Lung (tissue), 12 donors: ENCODE data around the gene UBE2I. TPM values are rescaled to one million over a fixed set of nuclear protein-coding genes. Genes with fewer than 3 reads are reported as not detected.

Experiments used
- ATAC-seq: fragments of 200-7000 bp; cut with Tn5 transposase; one replicate; pipeline ENCODE4 v1.9.1; 2020; ENCODE audit warnings: moderate number of reproducible peaks; ENCODE audit not compliant: insufficient read depth, low FRiP score
- DNase-seq, 3 donors: peaks; one replicate each; pipeline ENCODE4 v3.0.0-alpha.2; 2013 to 2017
- H3K27ac ChIP-seq, 2 donors: one replicate each; pipeline ENCODE4 v1.5.1; 2013; ENCODE audit warnings: mild to moderate bottlenecking in 2 of 2, moderate library complexity in 2 of 2, control low read depth in 1 of 2, inconsistent platforms in 1 of 2, low read depth in 1 of 2, low read length in 1 of 2
- H3K27me3 ChIP-seq, 3 donors: one replicate each; pipeline ENCODE4 v1.5.1; 2013; ENCODE audit warnings: low read length in 2 of 3; ENCODE audit not compliant: control insufficient read depth in 3 of 3, insufficient read depth in 3 of 3
- H3K36me3 ChIP-seq, 4 donors: one replicate each; pipeline ENCODE4 v1.5.1; 2013; ENCODE audit warnings: low read length in 4 of 4, mild to moderate bottlenecking in 1 of 4, moderate library complexity in 1 of 4; ENCODE audit not compliant: control insufficient read depth in 4 of 4, insufficient read depth in 4 of 4
- H3K4me1 ChIP-seq, 5 donors: one replicate each; pipeline ENCODE4 v1.5.1; 2013; ENCODE audit warnings: low read length in 5 of 5, mild to moderate bottlenecking in 2 of 5, moderate library complexity in 1 of 5; ENCODE audit not compliant: control insufficient read depth in 5 of 5, insufficient read depth in 5 of 5
- H3K4me3 ChIP-seq: one replicate; pipeline ENCODE4 v1.5.1; 2013; ENCODE audit warnings: mild to moderate bottlenecking, control low read depth, moderate library complexity
- H3K9ac ChIP-seq, 2 donors: one replicate each; pipeline ENCODE4 v1.5.1; 2013; ENCODE audit warnings: low read length in 2 of 2, control low read depth in 1 of 2; ENCODE audit not compliant: insufficient read depth in 1 of 2
- H3K9me3 ChIP-seq, 4 donors: one replicate each; pipeline ENCODE4 v1.5.1; 2013; ENCODE audit warnings: low read length in 3 of 4, mild to moderate bottlenecking in 1 of 4, moderate library complexity in 1 of 4; ENCODE audit not compliant: control insufficient read depth in 4 of 4, insufficient read depth in 3 of 4
- WGBS, 2 donors: extraction: QIAGEN DNeasy Blood & Tissue Kit; methylation state at CpG; one replicate each; pipeline ENCODE4 v1.1.7; 2013; 5-methylcytosine and 5-hydroxymethylcytosine counted together
- polyA plus RNA-seq, 2 donors: library from polyadenylated mRNA; stranded (reverse); fragments of 200-250 nt; gene quantifications; one replicate each; pipeline ENCODE4 v1.2.1, GENCODE V29; 2013
- total RNA-seq, 2 donors: library from RNA; depleted of rRNA in 1 of 2; stranded (reverse); fragments of >200 nt in 1 of 2; gene quantifications; one replicate each; pipeline ENCODE4 v1.2.1, GENCODE V29; 2014 to 2021
- TF ChIP-seq, protein P1 (sequence below): IDR thresholded peaks from 2 replicates; pipeline ENCODE4 v1.5.1; 2012; ENCODE audit warnings: mild to moderate bottlenecking; ENCODE audit errors: control extremely low read depth, extremely low read depth
- donor health status: control.
- donor health status: control.
- donor health status: Bipolar disorder and iron deficiency.
- donor health status: healthy.
- donor health status: DM: yes; HTN: yes; CAD: no.

The UBE2I gene
- total and polyA plus RNA-seq, 4 donors: 63.9 to 96.8 (median 81.5) TPM

GRCh38 chr16:1320097-1320496, 10.7 kb downstream of the UBE2I start:
- Histone ChIP-seq H3K36me3 (peaks cover 31 to 81% (median 50%) of the 10 kb centered on the region in 4 donors), H3K4me3 (no peak overlapping the region), H3K27ac (no peak overlapping the region), H3K9me3 (peaks cover 0 to 4% (median 0%) of the 10 kb centered on the region in 4 donors), H3K27me3 (no peaks in the 10 kb centered on the region), H3K9ac (no peak overlapping the region), H3K4me1 (no peaks in the 10 kb centered on the region)
- DNase-seq: no peak
- ATAC-seq: no peak
- WGBS, 2 donors: 85 to 87% methylated on average over 12 of the region's 12 CpGs
- TF ChIP-seq, protein P1, sequence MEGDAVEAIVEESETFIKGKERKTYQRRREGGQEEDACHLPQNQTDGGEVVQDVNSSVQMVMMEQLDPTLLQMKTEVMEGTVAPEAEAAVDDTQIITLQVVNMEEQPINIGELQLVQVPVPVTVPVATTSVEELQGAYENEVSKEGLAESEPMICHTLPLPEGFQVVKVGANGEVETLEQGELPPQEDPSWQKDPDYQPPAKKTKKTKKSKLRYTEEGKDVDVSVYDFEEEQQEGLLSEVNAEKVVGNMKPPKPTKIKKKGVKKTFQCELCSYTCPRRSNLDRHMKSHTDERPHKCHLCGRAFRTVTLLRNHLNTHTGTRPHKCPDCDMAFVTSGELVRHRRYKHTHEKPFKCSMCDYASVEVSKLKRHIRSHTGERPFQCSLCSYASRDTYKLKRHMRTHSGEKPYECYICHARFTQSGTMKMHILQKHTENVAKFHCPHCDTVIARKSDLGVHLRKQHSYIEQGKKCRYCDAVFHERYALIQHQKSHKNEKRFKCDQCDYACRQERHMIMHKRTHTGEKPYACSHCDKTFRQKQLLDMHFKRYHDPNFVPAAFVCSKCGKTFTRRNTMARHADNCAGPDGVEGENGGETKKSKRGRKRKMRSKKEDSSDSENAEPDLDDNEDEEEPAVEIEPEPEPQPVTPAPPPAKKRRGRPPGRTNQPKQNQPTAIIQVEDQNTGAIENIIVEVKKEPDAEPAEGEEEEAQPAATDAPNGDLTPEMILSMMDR: no peak

DNA sequence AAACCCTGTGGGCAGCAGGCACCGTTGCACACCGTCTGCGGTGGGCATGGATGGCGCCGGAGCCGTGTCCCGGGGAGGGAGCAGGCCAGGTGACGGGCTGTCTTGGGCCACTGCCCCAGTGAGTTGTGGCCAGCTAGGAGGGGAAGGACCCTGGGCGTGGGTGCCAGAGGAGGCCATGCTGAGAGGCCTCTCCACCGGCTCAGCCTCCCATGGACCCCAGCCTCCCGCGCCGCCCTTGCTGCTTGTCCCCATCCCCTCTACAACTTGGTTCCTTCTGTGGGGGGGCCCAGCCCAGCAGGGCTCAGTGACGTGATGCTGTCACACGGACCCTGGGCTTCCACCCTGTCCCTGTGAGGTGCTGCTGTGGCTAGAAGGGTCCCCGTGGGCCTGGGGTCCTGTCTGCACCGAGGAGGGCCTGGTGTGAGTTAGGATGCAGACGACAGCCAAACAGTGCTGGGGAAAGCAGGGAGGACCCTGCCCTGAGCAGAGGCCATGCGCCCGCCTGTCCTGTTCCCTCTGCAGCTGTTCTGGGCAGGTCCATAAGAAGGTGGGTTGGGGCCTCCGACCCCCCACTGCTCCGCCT, 11.3 kb downstream of the UBE2I start:
- ATAC-seq: no peak
- Histone ChIP-seq H3K4me3 (no peak overlapping the region), H3K4me1 (no peaks in the 10 kb centered on the region), H3K36me3 (peaks cover 31 to 80% (median 50%) of the 10 kb centered on the region in 4 donors), H3K9me3 (peaks cover 0 to 4% (median 0%) of the 10 kb centered on the region in 4 donors), H3K9ac (no peak overlapping the region), H3K27me3 (no peaks in the 10 kb centered on the region), H3K27ac (no peak overlapping the region)
- DNase-seq: no peak
- WGBS, 2 donors: 84 to 90% methylated on average over 19 to 22 of the region's 22 CpGs
- TF ChIP-seq, protein P1: no peak

GRCh38 chr16:1322407-1322806, 13.0 kb downstream of the UBE2I start:
- no peak for ATAC-seq
- H3K36me3 ChIP-seq: peaks cover 25 to 74% (median 38%) of the 10 kb centered on the region in 4 donors

More at GRCh38 chr16:1322407-1322806, 13.0 kb downstream of the UBE2I start:
- Histone ChIP-seq H3K27me3 (no peaks in the 10 kb centered on the region), H3K4me3 (no peak overlapping the region), H3K9ac (no peak overlapping the region), H3K4me1 (no peaks in the 10 kb centered on the region), H3K27ac (no peak overlapping the region), H3K9me3 (peaks cover 0 to 4% (median 0%) of the 10 kb centered on the region in 4 donors)
- WGBS, 2 donors: 97 to 98% methylated on average over 8 of the region's 8 CpGs
- no peak for DNase-seq
- TF ChIP-seq, protein P1: no peak
